Measurements from ENCODE around the gene GJB1.
A peak's percentile ranks its signal among the peaks of the same experiment; 100 is the strongest.
"Not testable (repeated sequence)": the region's sequence is repeated elsewhere in the genome, so short reads cannot be mapped to it uniquely, and the experiment has no call there.

GJB1 gene

GRCh38 chrX:71222929-71223328 lies at the start of gene GJB1:
TSS of gene GJB1 (plus strand) at chrX:71223224. CDS start at chrX:71223708, 484 bp downstream.
- DNase-seq (ENCODE audit: low read depth in 2 of 2): no peak

DNA sequence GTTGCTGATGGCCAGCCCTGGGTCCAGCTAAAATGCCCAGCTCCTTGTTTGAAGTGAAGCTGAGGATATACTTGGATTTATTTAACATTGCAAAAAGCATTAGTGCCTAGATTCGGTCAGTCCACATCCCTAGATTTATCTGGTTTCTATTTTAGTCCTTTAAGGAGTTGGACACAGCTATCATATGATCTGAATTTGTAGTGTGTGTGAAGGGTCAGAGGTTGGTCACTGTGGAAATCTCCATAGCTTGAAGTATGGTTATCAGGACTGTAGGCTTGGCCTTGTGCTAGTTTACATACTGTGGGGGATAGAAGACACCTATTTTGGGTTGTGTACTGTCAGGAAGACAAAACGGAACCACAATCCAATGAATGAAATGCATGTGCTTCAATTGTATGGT lies 49.6 kb upstream of the GJB1 start:
- no peak for DNase-seq (ENCODE audit: low read depth in 2 of 2)

DNA sequence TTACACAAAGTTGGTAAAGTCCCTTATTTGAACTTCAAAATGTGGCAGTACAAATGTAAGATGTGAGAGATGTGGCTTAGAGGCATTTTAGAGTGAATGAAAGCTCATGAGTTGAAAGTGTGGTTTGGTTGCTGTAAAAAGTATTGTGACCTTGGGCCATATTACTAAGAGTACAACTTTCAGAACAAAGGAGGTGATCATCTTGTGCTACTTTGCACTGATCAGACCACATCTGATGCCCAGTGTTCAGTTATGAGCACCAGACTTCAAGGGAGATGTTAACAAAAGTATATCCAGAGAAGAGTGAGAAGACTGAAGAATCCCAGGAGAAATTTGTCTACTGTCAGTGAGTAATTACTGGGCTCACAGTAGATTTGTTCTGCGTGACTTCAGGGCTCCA lies 48.2 kb upstream of the GJB1 start:
- DNase-seq (ENCODE audit: low read depth in 2 of 2): no peak

DNA sequence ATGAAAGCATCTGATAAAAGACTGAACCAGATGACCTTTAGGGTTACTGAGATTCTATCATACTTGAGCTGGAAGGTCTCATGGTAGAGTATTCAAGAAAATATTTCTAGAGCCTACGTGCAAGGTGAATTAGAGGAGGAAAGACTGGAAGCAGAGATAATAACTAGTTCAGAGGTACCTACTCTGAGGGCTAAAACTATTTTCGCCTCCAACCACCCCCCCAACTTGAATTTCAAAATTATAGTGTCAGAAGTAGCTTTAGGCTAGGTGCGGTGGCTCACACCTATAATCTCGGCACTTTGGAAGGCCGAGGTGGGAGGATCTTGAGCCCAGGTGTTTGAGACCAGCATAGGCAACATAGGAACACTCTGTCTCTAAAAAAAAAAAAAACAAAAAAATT lies 47.5 kb upstream of the GJB1 start:
- DNase-seq (ENCODE audit: low read depth in 2 of 2): no peak

DNA sequence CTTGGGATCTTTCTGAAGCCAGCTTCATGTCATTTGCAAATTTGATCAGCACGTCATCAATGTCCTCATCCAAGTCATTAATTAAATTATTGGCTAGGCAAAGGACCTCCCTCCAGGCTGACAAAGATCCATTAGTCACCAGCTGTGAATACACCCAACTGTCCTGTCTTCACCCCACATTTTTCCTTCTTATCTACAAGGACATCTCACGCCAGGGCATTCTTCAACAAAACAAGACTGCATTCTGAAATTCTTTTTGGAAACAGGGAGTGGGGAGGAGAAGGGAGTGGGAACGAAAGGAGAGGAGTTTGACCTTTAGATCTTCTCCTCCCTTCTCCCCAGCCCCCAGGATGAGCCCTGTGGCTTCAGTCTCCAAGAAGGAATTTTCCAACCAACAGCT lies 45.7 kb upstream of the GJB1 start:
- DNase-seq (ENCODE audit: low read depth in 2 of 2): no peak

GRCh38 chrX:71178908-71179307 lies 44.1 kb upstream of the GJB1 start:
- DNase-seq (ENCODE audit: low read depth in 2 of 2): peak; percentile 24 to 28

- DNase-seq (ENCODE audit: low read depth in 2 of 2): not testable (repeated sequence)
These were observed 42.3 kb upstream of the GJB1 start for GRCh38 chrX:71180579-71181265.

GRCh38 chrX:71181558-71181909 lies 41.5 kb upstream of the GJB1 start:
- DNase-seq (ENCODE audit: low read depth in 2 of 2): no peak

DNA sequence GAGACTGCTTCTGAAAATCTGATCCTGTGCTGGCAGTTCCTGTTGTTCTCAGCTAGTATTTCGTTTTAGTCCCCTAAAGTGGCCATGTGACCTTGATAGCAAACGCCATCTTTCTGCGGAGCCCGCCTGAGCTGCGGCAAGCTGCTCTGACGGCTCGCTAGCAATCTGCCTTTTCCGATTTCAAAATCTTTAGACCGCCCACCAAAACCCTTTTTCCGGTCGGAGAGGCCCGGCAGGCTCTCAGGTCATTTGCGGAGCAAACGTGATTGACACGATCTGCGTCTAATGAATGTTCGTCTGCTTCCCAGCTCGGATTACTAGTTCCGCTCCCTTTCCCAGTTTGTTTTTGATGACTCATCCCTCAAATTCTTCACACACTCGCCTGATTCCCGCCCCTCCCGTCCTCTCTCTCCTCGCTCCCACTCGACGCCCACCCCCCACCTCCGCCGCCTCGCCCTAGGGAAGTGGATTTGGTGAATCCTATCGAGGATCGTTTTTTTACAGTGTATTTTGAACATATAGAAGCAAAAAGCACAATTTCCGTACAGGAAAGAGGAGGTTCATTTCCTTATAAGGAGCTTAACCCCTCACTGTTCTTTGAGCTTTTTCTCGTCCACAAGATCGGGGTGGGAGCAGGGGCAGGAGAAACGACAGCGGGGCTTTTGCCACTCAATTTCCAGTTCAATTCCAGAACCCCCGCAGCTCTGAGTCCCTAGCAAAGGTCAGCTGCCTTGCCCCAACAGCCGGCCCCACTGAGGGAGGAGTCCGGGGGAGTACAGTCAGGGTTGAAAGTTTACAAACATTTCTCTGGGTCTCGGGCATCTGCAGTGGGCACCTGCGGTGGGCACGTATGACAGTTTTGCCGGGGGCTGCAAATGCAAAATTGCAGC lies 40.9 kb upstream of the GJB1 start:
- peak; percentile 93 to 94 for DNase-seq (ENCODE audit: low read depth in 2 of 2)

- no peak for DNase-seq (ENCODE audit: low read depth in 2 of 2)
These were observed 40.2 kb upstream of the GJB1 start for GRCh38 chrX:71182871-71183270.

DNA sequence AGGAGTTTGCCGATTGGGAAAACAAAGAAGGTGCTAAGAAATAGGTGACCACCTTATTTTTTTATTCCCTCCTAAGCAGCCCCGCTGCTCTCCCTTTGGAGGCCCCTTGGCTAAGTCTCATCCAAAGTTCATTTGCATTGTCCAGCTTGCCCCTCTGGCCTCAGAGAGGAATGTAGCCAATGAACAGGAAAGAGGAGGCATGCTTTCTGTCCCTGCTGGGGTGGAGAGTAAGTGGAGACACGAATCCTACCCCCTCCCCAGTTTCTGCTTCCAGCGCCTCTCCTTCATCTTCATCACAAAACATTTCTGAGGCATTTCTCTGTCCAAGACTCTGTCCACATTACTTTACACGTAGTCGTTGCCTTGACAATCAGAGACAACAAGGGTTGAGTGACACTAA lies 39.7 kb upstream of the GJB1 start:
- DNase-seq (ENCODE audit: low read depth in 2 of 2): no peak

GRCh38 chrX:71184092-71184491 lies 38.9 kb upstream of the GJB1 start:
- DNase-seq (ENCODE audit: low read depth in 2 of 2): no peak

DNA sequence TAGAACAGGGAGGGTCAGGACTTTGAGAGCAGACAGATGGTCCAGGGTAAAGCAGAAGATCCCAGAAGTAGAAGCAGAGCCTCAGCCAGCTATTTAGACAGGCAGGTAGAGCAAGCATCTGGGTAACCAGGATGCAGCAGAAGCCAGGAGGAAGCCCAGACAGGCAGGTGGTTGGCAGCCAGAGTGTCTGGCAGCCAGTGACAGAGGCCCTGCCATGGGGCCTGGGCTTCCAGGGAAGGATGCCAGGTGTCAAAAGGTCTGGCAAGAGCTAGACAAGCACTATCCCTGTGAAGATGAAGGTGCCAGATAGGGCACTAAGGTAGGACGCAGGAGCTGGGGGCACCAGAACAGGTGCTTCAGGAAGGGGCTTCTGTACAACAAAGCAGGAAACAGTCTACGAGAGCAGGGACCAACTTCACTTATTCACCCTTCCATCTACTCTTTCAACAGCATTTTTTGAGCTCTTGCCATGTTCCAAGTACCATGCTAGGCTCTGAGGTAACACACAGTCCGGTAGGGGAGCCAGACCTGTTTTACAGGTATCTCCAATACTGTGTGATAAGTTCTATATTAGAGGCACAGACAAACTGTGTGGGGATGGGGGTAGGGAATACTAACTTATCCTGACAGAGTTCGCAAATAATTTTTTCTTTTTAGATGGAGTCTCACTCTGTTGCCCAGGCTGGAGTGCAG lies 38.1 kb upstream of the GJB1 start:
- no peak for DNase-seq (ENCODE audit: low read depth in 2 of 2)

DNA sequence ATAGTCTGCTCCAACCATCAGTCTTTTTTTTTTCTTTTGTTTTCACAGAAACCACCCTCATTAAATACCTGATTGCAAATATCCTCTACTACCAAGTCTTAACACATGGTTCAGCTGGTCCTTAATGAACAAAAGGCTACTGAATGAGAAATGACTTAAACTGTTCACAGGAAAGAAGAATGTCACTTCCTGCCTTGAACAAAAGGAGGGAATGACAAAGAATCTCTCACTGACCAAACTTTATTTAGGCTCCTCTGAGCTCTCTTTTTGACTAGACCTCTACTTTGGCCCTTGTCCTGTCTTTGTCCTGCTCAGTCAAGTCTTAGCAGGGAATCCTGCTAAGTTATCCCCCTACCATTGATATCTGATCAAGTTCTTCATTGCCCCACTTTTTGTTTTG lies 31.8 kb upstream of the GJB1 start:
- no peak for DNase-seq (ENCODE audit: low read depth in 2 of 2)

DNA sequence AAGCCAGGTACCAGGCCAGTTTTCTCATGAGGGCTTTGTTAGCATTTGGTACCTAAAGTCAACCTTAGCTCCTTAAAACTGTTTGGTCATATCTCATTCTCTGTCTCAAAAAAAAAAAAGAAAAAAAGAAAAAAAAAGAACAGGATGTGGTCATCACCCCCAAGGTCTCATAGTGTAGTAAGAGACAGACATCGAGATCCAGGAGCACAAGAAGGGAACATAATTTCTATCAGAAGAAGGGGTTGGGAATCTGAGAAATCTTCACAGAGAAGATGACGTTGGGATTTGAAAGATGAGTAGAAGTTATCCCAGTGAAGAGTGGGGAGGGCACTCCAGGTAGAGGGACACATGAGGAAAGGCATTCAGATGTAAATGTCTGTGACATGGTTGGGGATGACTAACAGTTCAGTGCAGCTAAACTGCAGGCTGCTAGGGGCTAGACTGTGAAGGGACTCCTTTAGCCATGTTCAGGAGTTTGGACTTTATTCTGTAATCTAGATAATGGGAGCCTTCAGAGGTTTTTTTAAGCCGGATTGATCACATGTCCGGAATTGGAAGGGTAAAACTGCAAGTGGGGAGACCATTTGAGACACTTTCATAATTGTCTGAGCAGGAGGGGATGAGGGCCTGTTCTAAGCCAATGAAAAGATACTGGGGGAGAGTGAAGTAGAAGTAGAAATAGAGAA lies 26.9 kb upstream of the GJB1 start:
- no peak for DNase-seq (ENCODE audit: low read depth in 2 of 2)

DNA sequence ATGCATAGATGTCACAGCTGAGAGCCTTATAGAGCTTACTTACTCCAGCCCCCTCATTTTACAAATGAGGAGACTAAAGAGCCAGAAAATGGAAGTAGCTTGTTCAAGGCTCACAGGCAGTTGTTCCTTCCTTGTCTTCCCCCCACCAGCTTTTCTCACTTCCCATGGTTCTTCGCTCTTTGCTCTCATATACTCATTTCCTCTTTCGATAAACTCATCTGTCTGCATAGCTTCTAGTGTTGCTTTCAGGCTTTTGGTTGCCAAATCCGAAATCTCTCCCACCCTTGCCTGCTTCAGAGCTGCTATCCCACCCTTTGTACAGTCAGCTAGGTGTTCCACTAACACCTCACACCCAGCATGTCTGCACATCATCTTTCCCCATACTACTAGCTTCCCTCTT lies 25.0 kb upstream of the GJB1 start:
- DNase-seq (ENCODE audit: low read depth in 2 of 2): no peak

- DNase-seq (ENCODE audit: low read depth in 2 of 2): no peak
These were observed 23.6 kb upstream of the GJB1 start for GRCh38 chrX:71199252-71200008.

DNA sequence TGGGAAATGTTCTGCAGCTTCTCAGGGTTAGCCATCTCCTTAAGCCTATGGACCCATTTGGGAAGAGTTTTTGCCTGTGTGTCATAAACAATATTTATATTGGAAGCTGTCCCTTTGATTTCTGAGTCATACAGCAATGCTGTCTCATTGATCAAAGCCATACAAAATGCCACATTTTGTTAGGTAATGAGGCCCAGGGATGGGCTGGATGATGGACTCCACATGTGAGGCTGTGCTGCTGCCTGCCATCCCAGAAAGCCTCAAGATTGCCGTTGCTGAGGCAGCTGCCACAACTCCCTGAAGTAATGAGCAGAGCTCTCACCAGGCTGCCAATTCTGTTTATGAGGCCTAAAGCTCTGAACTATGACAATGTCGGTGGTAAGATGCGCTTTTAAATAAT lies 12.2 kb upstream of the GJB1 start:
- DNase-seq (ENCODE audit: low read depth in 2 of 2): peak; percentile 20 to 24

DNA sequence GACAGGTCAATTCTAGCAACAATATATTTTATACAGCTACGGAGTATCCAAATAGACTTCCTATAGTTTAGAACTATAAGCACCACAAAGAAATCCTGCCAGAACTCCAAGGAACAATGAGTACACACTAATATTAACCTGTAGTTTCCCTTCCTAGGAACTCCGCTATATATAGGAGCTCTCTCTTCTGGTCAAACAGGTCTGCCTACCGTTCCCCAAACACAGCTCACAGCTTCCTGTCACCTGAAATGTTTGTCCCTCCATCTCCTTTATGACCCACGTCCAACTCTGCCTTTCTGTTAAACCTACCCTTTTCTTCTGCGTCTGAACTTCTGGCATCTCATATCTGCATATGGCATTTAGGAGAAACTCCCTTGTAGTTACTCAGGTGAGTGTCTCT lies 10.5 kb upstream of the GJB1 start:
- no peak for DNase-seq (ENCODE audit: low read depth in 2 of 2)

DNA sequence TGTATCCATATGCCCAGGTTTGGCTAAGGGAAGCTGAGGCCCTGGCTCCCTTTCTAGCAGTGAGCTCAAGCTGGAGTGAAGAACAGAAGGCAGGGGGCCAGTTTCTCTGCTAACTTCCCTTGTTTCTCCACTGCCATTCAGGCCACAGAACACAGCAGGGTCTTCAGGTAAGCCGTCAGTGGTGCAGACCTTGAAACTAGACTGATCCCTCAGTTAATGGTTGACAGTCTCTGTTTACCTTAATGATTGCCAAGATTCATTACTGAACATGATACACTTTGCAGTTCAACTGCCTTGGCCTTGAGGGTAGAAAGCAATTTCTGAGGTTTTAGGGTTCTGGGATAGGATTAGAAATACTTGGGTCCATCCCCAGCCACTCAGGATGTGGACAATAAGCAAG lies 8.9 kb upstream of the GJB1 start:
- DNase-seq (ENCODE audit: low read depth in 2 of 2): no peak

DNA sequence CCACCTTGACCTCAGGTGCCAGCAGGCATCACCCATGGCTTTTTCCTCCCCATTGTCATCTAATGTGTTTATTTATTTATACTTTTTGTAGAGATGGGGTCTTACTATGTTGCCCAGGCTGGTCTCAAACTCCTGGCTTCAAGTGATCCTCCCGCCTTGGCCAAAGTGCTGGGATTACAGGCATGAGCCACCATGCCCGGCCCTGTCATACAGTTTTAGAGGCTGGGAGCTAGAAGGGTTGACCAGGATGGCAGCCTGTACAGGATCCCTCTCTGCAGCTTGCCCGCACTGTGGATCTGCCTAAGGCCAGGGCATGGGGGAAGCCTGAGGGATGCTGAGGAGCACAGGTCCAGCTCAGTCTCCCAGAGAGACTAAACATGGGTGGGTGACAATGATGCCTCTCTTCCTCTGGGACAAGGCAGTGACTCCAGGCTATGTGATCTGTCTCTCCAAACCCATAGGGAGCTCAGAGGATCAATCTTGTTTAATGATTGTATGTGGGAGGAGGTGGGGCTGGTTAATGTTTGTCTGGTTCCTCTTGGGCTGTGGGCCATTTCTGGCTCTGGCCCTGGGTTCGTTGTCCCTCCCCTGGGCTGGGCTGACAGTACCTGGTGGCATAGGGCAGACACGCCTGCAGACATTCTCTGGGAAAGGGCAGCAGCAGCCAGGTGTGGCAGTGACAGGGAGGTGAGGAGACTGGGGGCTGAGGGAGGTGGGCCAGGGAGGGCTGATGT lies 8.3 kb upstream of the GJB1 start:
- DNase-seq (ENCODE audit: low read depth in 2 of 2): no peak

All from fibroblast of skin of left quadriceps (primary cell).